ENCODE data around the gene SPOCK2. TPM values are rescaled to one million over a fixed set of nuclear protein-coding genes. Genes with fewer than 3 reads are reported as not detected.

SPOCK2 gene
- total RNA-seq, 1 experiment from 2014 or later = 4.8 TPM

- BruUV-seq (replicated peaks) = no TSS peak
- no peak for ATAC-seq
- Histone ChIP-seq H3K27me3 (ENCODE audit: control insufficient read depth, insufficient read depth, low read length) (no peaks in the 10 kb centered on the region), H3K4me3 (ENCODE audit: low read depth in 2 of 2, low read length in 2 of 2) (no peak overlapping the region), H3K27ac (ENCODE audit: low read length) (peak overlapping the region; percentile 26), H3K36me3 (ENCODE audit: control insufficient read depth, insufficient read depth, low read length) (no peaks in the 10 kb centered on the region), H3K9me3 (ENCODE audit: control insufficient read depth, insufficient read depth, low read depth, low read length) (no peaks in the 10 kb centered on the region), H3K4me1 (ENCODE audit: control insufficient read depth, insufficient read depth, low read length) (peaks cover 29% of the 10 kb centered on the region)
- DNase-seq (ENCODE audit: low read depth, low spot score) = no peak
- ChIA-PET POLR2A (interaction anchor here (0.5 kb wide), 1 partner anchor 201 kb away, joined by 4 read pairs; no protein-coding TSS in a partner anchor), CTCF (interaction anchor here (0.6 to 0.7 kb wide), 3 partner anchors 32 to 834 kb away, joined by 3 to 4 read pairs (median 3); no protein-coding TSS in a partner anchor)
- in situ Hi-C loops (cut with HindIII; ENCODE audit: low pct_unique_long_range_greater_than_20kb, low sequenced_read_pairs) = no loop called here
- intact Hi-C loops (cut with micrococcal nuclease; ENCODE audit: unreplicated experiment) = no loop called here
- TF ChIP-seq POLR2AphosphoS5 (IDR thresholded peaks at IDR 0.05; ENCODE audit: low read depth, low read length) (no peak), TCF7L2 (IDR thresholded peaks at IDR 0.05; ENCODE audit: low read depth, low read length) (no peak), CTCF (IDR thresholded peaks at IDR 0.05) (no peak), SIN3A (IDR thresholded peaks at IDR 0.05; ENCODE audit: borderline replicate concordance, insufficient read depth, low read depth, low read length) (no peak)
- TF ChIP-seq, protein P1, sequence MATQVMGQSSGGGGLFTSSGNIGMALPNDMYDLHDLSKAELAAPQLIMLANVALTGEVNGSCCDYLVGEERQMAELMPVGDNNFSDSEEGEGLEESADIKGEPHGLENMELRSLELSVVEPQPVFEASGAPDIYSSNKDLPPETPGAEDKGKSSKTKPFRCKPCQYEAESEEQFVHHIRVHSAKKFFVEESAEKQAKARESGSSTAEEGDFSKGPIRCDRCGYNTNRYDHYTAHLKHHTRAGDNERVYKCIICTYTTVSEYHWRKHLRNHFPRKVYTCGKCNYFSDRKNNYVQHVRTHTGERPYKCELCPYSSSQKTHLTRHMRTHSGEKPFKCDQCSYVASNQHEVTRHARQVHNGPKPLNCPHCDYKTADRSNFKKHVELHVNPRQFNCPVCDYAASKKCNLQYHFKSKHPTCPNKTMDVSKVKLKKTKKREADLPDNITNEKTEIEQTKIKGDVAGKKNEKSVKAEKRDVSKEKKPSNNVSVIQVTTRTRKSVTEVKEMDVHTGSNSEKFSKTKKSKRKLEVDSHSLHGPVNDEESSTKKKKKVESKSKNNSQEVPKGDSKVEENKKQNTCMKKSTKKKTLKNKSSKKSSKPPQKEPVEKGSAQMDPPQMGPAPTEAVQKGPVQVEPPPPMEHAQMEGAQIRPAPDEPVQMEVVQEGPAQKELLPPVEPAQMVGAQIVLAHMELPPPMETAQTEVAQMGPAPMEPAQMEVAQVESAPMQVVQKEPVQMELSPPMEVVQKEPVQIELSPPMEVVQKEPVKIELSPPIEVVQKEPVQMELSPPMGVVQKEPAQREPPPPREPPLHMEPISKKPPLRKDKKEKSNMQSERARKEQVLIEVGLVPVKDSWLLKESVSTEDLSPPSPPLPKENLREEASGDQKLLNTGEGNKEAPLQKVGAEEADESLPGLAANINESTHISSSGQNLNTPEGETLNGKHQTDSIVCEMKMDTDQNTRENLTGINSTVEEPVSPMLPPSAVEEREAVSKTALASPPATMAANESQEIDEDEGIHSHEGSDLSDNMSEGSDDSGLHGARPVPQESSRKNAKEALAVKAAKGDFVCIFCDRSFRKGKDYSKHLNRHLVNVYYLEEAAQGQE (IDR thresholded peaks at IDR 0.05; ENCODE audit: insufficient read depth in 1 of 2, low read depth in 2 of 2, low read length in 1 of 2) = no peak
Measured at GRCh38 chr10:72082856-72083789, 5.2 kb downstream of the SPOCK2 start.

DNA sequence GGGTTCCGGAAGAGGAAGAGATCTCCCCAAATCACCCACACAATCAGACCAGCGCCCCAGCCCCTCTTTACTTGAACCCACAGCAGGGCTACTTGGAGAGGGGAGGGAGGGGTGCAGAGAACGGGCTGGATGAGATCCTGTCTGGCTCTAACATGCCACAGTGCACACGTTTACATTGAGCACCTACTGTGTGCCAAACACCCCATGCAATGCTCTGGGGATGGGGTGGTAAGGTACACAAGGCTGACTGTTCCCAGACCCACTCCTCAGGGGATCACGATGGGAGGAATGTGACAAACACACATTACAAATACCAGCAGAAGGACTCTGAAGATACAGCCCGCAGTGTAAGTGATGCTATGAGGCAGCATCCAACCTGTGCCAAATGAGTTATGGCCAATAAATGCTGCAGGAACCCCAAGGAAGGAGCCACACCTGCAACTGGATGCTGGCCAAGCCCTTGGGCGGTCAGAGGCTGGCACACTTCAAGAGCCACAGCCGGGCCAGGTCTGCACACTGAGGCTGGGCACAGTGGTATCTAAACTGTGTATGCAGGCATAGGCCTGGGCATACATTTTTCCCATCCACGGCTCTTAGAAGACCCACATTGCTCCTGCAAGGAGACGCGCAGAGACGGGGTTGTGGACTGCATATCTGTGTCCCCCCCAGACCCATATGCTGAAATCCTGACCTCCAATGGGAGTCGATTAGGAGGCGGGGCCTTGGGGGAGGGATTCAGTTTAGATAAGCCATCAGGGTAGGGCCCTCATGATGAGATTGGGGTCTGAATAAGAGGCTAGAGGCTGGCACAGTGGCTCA lies 6.4 kb downstream of the SPOCK2 start:
- H3K9me3 ChIP-seq (ENCODE audit: control insufficient read depth, insufficient read depth, low read depth, low read length) = no peaks in the 10 kb centered on the region
- BruUV-seq (replicated peaks) = no TSS peak
- no peak for DNase-seq (ENCODE audit: low read depth, low spot score)
- H3K4me1 ChIP-seq (ENCODE audit: control insufficient read depth, insufficient read depth, low read length) = peaks cover 29% of the 10 kb centered on the region
- H3K4me3 ChIP-seq (ENCODE audit: low read depth in 2 of 2, low read length in 2 of 2) = no peak overlapping the region
- H3K27me3 ChIP-seq (ENCODE audit: control insufficient read depth, insufficient read depth, low read length) = no peaks in the 10 kb centered on the region
- no peak overlapping the region for H3K27ac ChIP-seq (ENCODE audit: low read length)
- in situ Hi-C loops (cut with HindIII; ENCODE audit: low pct_unique_long_range_greater_than_20kb, low sequenced_read_pairs) (no loop called here), intact Hi-C loops (cut with micrococcal nuclease; ENCODE audit: unreplicated experiment) (no loop called here)
- H3K36me3 ChIP-seq (ENCODE audit: control insufficient read depth, insufficient read depth, low read length) = no peaks in the 10 kb centered on the region
- 0 out of 2 replicates have a peak, but pooled peaks have one; percentile 8 for ATAC-seq
- ChIA-PET CTCF (no interaction called here), POLR2A (interaction anchor here (0.6 kb wide), 1 partner anchor 13 kb away, joined by 17 read pairs; no protein-coding TSS in a partner anchor)
- TF ChIP-seq TCF7L2 (IDR thresholded peaks at IDR 0.05; ENCODE audit: low read depth, low read length) = no peak
- TF ChIP-seq, protein P1 (IDR thresholded peaks at IDR 0.05; ENCODE audit: insufficient read depth in 1 of 2, low read depth in 2 of 2, low read length in 1 of 2) = no peak
- no peak for TF ChIP-seq SIN3A (IDR thresholded peaks at IDR 0.05; ENCODE audit: borderline replicate concordance, insufficient read depth, low read depth, low read length)
- TF ChIP-seq POLR2AphosphoS5 (IDR thresholded peaks at IDR 0.05; ENCODE audit: low read depth, low read length) = no peak
- TF ChIP-seq CTCF (IDR thresholded peaks at IDR 0.05) = no peak
